ENCODE measurements around the gene HLA-A. TPM values are rescaled to one million over a fixed set of nuclear protein-coding genes. Genes with fewer than 3 reads are reported as not detected.

HLA-A gene
- total and polyA plus RNA-seq, 2 of the 13 experiments (the other 11 are each of a cell fraction or from before 2014, with no cell fraction given) = 345 to 527 TPM

DNA sequence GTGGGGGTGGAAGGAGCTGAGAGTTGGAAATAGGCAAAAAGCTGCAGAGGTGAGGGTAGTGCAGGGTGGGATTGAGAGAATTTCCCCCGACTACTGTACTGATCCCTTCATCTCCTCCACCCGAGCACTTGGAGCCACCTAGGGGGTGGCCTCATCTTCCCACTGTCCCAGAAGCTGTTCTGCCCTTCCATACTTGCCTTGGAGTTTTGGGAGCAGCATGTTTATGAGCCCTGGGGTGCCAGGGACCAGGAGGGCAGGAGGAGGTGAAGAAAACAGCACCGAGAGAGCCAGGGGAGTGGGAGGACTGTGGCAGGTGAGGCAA is 34.0 kb upstream of the HLA-A start:
- in situ Hi-C loops (cut with HindIII; ENCODE audit: extremely low pct_ligation_motif_present, low pct_unique_long_range_greater_than_20kb) = no loop called here
- no TSS peak for BruUV-seq (replicated peaks)
- Histone ChIP-seq H2AFZ (ENCODE audit: low read length) (peak overlapping the region; percentile 62), H3K4me3 (replicated peaks in 1 of 3; ENCODE audit: insufficient read depth in 1 of 3, low read depth in 2 of 3, low read length in 3 of 3) (peak overlapping the region; percentile 30 to 65 (median 43)), H3K9ac (ENCODE audit: insufficient read depth, low read depth, low read length) (peak overlapping the region; percentile 71), H3K9me3 (ENCODE audit: low read length) (no peaks in the 10 kb centered on the region), H3K79me2 (ENCODE audit: insufficient read depth, low read length) (no peaks in the 10 kb centered on the region), H3K27ac (ENCODE audit: extremely low read length, insufficient read depth, low read length) (peak overlapping the region; percentile 89), H3K4me1 (ENCODE audit: insufficient read depth, low read length) (peaks cover 86% of the 10 kb centered on the region), H4K20me1 (ENCODE audit: insufficient read depth, low read length) (no peaks in the 10 kb centered on the region), H3K4me2 (ENCODE audit: low read depth, low read length) (peak overlapping the region; percentile 85), H3K36me3 (replicated peaks in 1 of 2; ENCODE audit: control insufficient read depth in 1 of 2, insufficient read depth in 2 of 2, low read length in 2 of 2) (no peaks in the 10 kb centered on the region), H3K27me3 (ENCODE audit: control insufficient read depth in 1 of 2, insufficient read depth in 2 of 2, low read length in 2 of 2) (no peaks in the 10 kb centered on the region)
- no peak for TF ChIP-seq TP53 (CRISPR knock-in tag; conservative IDR thresholded peaks at IDR 0.05)
- TF ChIP-seq, protein P1, sequence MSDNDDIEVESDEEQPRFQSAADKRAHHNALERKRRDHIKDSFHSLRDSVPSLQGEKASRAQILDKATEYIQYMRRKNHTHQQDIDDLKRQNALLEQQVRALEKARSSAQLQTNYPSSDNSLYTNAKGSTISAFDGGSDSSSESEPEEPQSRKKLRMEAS (IDR thresholded peaks at IDR 0.05) = 0 out of 2 replicates have a peak, but pooled peaks have one; percentile 1
- TF ChIP-seq, protein P2, sequence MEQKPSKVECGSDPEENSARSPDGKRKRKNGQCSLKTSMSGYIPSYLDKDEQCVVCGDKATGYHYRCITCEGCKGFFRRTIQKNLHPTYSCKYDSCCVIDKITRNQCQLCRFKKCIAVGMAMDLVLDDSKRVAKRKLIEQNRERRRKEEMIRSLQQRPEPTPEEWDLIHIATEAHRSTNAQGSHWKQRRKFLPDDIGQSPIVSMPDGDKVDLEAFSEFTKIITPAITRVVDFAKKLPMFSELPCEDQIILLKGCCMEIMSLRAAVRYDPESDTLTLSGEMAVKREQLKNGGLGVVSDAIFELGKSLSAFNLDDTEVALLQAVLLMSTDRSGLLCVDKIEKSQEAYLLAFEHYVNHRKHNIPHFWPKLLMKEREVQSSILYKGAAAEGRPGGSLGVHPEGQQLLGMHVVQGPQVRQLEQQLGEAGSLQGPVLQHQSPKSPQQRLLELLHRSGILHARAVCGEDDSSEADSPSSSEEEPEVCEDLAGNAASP (CRISPR knock-in tag; IDR thresholded peaks at IDR 0.05; ENCODE audit: borderline replicate concordance) = no peak
- TF ChIP-seq ZNF772 (CRISPR knock-in tag; IDR thresholded peaks at IDR 0.05) = no peak
- TF ChIP-seq ZSCAN21 (CRISPR knock-in tag; IDR thresholded peaks at IDR 0.05; ENCODE audit: borderline replicate concordance) = no peak
- peak; percentile 9; the same call in 1 of the 2 replicates for TF ChIP-seq NR2F6 (IDR thresholded peaks at IDR 0.05)
- no peak for TF ChIP-seq NR2F6 (CRISPR knock-in tag; IDR thresholded peaks at IDR 0.05)
- no peak for TF ChIP-seq DMAP1 (CRISPR knock-in tag; IDR thresholded peaks at IDR 0.05)
- 0 out of 2 replicates have a peak, but pooled peaks have one; percentile 60 for TF ChIP-seq ZFP36L1 (CRISPR knock-in tag; IDR thresholded peaks at IDR 0.05)
- peak; percentile 83 for TF ChIP-seq ZSCAN25 (CRISPR knock-in tag; IDR thresholded peaks at IDR 0.05)
- TF ChIP-seq, protein P3, sequence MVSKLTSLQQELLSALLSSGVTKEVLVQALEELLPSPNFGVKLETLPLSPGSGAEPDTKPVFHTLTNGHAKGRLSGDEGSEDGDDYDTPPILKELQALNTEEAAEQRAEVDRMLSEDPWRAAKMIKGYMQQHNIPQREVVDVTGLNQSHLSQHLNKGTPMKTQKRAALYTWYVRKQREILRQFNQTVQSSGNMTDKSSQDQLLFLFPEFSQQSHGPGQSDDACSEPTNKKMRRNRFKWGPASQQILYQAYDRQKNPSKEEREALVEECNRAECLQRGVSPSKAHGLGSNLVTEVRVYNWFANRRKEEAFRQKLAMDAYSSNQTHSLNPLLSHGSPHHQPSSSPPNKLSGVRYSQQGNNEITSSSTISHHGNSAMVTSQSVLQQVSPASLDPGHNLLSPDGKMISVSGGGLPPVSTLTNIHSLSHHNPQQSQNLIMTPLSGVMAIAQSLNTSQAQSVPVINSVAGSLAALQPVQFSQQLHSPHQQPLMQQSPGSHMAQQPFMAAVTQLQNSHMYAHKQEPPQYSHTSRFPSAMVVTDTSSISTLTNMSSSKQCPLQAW (CRISPR knock-in tag; IDR thresholded peaks at IDR 0.05) = no peak
- TF ChIP-seq, protein P4, sequence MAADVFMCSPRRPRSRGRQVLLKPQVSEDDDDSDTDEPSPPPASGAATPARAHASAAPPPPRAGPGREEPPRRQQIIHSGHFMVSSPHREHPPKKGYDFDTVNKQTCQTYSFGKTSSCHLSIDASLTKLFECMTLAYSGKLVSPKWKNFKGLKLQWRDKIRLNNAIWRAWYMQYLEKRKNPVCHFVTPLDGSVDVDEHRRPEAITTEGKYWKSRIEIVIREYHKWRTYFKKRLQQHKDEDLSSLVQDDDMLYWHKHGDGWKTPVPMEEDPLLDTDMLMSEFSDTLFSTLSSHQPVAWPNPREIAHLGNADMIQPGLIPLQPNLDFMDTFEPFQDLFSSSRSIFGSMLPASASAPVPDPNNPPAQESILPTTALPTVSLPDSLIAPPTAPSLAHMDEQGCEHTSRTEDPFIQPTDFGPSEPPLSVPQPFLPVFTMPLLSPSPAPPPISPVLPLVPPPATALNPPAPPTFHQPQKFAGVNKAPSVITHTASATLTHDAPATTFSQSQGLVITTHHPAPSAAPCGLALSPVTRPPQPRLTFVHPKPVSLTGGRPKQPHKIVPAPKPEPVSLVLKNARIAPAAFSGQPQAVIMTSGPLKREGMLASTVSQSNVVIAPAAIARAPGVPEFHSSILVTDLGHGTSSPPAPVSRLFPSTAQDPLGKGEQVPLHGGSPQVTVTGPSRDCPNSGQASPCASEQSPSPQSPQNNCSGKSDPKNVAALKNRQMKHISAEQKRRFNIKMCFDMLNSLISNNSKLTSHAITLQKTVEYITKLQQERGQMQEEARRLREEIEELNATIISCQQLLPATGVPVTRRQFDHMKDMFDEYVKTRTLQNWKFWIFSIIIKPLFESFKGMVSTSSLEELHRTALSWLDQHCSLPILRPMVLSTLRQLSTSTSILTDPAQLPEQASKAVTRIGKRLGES (CRISPR knock-in tag; IDR thresholded peaks at IDR 0.05; ENCODE audit: borderline replicate concordance) = no peak
- TF ChIP-seq, protein P5, sequence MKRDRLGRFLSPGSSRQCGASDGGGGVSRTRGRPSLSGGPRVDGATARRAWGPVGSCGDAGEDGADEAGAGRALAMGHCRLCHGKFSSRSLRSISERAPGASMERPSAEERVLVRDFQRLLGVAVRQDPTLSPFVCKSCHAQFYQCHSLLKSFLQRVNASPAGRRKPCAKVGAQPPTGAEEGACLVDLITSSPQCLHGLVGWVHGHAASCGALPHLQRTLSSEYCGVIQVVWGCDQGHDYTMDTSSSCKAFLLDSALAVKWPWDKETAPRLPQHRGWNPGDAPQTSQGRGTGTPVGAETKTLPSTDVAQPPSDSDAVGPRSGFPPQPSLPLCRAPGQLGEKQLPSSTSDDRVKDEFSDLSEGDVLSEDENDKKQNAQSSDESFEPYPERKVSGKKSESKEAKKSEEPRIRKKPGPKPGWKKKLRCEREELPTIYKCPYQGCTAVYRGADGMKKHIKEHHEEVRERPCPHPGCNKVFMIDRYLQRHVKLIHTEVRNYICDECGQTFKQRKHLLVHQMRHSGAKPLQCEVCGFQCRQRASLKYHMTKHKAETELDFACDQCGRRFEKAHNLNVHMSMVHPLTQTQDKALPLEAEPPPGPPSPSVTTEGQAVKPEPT (CRISPR knock-in tag; IDR thresholded peaks at IDR 0.05; ENCODE audit: low read depth) = no peak
- ChIA-PET POLR2A (interaction anchor here (0.7 to 1.8 kb wide), 7 partner anchors 15 to 194 kb away, joined by 3 to 17 read pairs (median 4); no protein-coding TSS in a partner anchor), CTCF (ENCODE audit: low intra/inter-chr PET ratio, low total read pairs) (no interaction called here)
- intact Hi-C loops (cut with micrococcal nuclease; ENCODE audit: unreplicated experiment) = loop anchor here (1.0 to 5.0 kb wide), 2 partner anchors 34 to 59 kb away; partner anchors contain the start of gene HLA-A
- WGBS (ENCODE audit: low lambda C conversion rate) = 0% methylated on average over 3 of the region's 3 CpGs
- ATAC-seq (no peak), FAIRE-seq (no peak), DNase-seq (ENCODE audit: low spot score) (no peak)

Data from HepG2 (cell line).